CD4-positive, alpha-beta T cell (primary cell): ENCODE measurements around the gene NET1. TPM values are rescaled to one million over a fixed set of nuclear protein-coding genes. Genes with fewer than 3 reads are reported as not detected.

Source experiments
- ATAC-seq: fragments of 200-7000 bp; cut with Tn5 transposase; one replicate; pipeline ENCODE4 v1.10.0; 2022; ENCODE audit warnings: mild to moderate bottlenecking; ENCODE audit not compliant: poor library complexity
- CTCF ChIA-PET: fragments of 350-600 bp; sonication (Branson Sonifier 250); formaldehyde crosslinking; loops from one replicate; lab custom pipeline; 2021; ENCODE audit warnings: antibody characterized with exemption, inconsistent platforms; lab: Charles Lee
- POLR2A ChIA-PET: fragments of 350-600 bp; sonication (Branson Sonifier 250); formaldehyde crosslinking; loops from one replicate; lab custom pipeline; 2021; ENCODE audit warnings: antibody characterized with exemption, inconsistent platforms; lab: Charles Lee
- DNase-seq, 14 experiments: peaks; one replicate each; pipeline ENCODE4 v3.0.0-alpha.2; 2013 to 2020; ENCODE audit warnings: mixed read lengths in 2 of 14
- H3K27ac ChIP-seq, 2 donors: one replicate each; pipeline versions ENCODE4 v1.5.1 to v1.7.0; 2013; ENCODE audit warnings: low read length in 2 of 2, low read depth in 1 of 2, mild to moderate bottlenecking in 1 of 2
- H3K27me3 ChIP-seq, 2 experiments: 1 replicate in 1 of 2; 2 replicates in 1 of 2; pipeline versions ENCODE4 v1.6.1 to v1.7.0; 2013; ENCODE audit warnings: low read length in 2 of 2, control low read depth in 1 of 2, mild to moderate bottlenecking in 1 of 2, moderate library complexity in 1 of 2; ENCODE audit not compliant: insufficient read depth in 2 of 2, control insufficient read depth in 1 of 2
- H3K36me3 ChIP-seq: one replicate; pipeline ENCODE4 v1.6.1; 2013; ENCODE audit warnings: low read length, control low read depth; ENCODE audit not compliant: insufficient read depth
- H3K4me1 ChIP-seq: one replicate; pipeline ENCODE4 v1.6.1; 2013; ENCODE audit warnings: low read length, control low read depth; ENCODE audit not compliant: insufficient read depth
- H3K4me3 ChIP-seq: one replicate; pipeline ENCODE4 v1.5.1; 2013; ENCODE audit warnings: mild to moderate bottlenecking, low read length, moderate library complexity
- H3K9me3 ChIP-seq, 2 experiments: 1 replicate in 1 of 2; 2 replicates in 1 of 2; pipeline versions ENCODE4 v1.6.1 to v1.7.0; 2013; ENCODE audit warnings: low read length in 2 of 2, mild to moderate bottlenecking in 2 of 2, control low read depth in 1 of 2, moderate library complexity in 1 of 2; ENCODE audit not compliant: control insufficient read depth in 1 of 2, insufficient read depth in 1 of 2
- H3K27ac Mint-ChIP-seq: one replicate; pipeline ENCODE4 v1.8.0; 2020; ENCODE audit warnings: mixed read lengths
- H3K27me3 Mint-ChIP-seq: one replicate; pipeline ENCODE4 v1.8.0; 2021; ENCODE audit warnings: mixed read lengths
- H3K36me3 Mint-ChIP-seq: one replicate; pipeline ENCODE4 v1.8.0; 2021; ENCODE audit warnings: low read depth, mixed read lengths
- H3K4me1 Mint-ChIP-seq: one replicate; pipeline ENCODE4 v1.8.0; 2021; ENCODE audit warnings: low read depth, mixed read lengths
- H3K4me3 Mint-ChIP-seq: one replicate; pipeline ENCODE4 v1.8.0; 2020; ENCODE audit warnings: mild to moderate bottlenecking, mixed read lengths
- H3K9me3 Mint-ChIP-seq: one replicate; pipeline ENCODE4 v1.8.0; 2020; ENCODE audit warnings: mixed read lengths
- CTCF ChIP-seq: fragments of 200-600 bp; IDR thresholded peaks from one replicate; pipeline ENCODE4 v1.8.0; 2022; ENCODE audit warnings: antibody characterized with exemption, mild to moderate bottlenecking
- intact Hi-C, 2 experiments: fragments of 100-400 bp; cut with DNase I in 1 of 2; cut with micrococcal nuclease in 1 of 2; formaldehyde crosslinking; loops; one replicate each; pipeline versions ENCODE4 v1.15.1 to v1.9.0; 2023 to 2025; cut with DNase I, micrococcal nuclease
- total RNA-seq, 174 experiments: library from RNA in 2 of 174; stranded (reverse) in 2 of 174; gene quantifications; one replicate each; pipeline ENCODE4 v1.2.3 and lab custom pipeline; 2021 to 2026

The NET1 gene
- total RNA-seq, 2 experiments from 2014 or later: 29.0 to 30.5 TPM

DNA sequence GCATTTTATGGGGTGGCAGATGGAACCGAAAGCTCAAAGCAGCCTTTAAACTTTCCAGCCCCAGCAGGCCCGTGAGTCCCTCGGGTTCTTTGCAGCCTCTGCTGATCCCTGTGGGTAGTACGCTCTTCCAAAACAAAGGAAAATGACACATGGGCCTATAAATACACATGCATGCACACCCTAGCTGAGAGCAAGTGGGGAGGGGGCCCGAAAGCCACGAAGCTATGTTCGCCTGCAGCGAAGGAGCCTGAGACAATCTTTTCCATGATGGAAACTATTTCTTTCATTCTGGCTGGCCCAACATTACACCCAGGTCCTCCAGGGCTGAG, 54.8 kb downstream of the NET1 start:
- no peak for TF ChIP-seq CTCF
- Mint-ChIP-seq H3K9me3 (no peaks in the 10 kb centered on the region), H3K4me1 (no peaks in the 10 kb centered on the region), H3K27ac (no peak overlapping the region), H3K4me3 (no peak overlapping the region), H3K36me3 (no peaks in the 10 kb centered on the region), H3K27me3 (no peaks in the 10 kb centered on the region)
- ATAC-seq (no peak), DNase-seq (no peak)
- intact Hi-C loops: no loop called here
- Histone ChIP-seq H3K4me3 (no peak overlapping the region), H3K27me3 (no peaks in the 10 kb centered on the region), H3K9me3 (peaks cover 0 to 18% of the 10 kb centered on the region in 2 experiments), H3K4me1 (no peaks in the 10 kb centered on the region), H3K27ac (no peak overlapping the region), H3K36me3 (no peaks in the 10 kb centered on the region)
- ChIA-PET CTCF (no interaction called here), POLR2A (no interaction called here)

DNA sequence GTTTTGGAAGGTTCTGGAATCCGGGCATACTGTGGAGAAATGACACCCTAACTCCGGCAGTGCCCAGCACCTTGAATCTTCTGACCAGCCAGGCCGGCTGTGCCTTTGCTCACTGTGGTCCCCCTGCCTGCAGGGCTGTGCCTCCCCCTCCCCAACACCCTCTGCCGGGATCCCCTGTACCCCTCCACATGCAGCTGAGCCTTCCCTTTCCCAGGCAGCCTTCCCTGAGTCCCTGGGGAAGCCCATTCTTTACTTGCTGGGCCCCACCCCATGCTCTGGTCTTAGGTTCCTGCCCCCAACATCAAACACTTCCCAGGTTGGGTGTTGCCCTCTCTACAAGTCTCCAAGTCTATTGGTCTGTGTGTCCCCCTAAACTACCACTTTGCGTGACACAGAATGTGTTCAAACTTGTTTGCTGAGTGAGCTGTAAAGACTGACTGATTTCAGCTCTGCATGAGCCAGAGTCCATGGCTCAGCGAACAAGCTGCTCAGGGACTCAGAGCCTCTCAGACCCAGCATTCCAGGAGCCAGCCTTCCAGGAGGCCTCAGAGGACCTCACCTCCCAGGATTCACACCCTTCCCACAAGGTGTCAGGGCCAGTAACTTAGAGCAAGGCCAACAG, 55.4 kb downstream of the NET1 start:
- POLR2A ChIA-PET: no interaction called here

DNA sequence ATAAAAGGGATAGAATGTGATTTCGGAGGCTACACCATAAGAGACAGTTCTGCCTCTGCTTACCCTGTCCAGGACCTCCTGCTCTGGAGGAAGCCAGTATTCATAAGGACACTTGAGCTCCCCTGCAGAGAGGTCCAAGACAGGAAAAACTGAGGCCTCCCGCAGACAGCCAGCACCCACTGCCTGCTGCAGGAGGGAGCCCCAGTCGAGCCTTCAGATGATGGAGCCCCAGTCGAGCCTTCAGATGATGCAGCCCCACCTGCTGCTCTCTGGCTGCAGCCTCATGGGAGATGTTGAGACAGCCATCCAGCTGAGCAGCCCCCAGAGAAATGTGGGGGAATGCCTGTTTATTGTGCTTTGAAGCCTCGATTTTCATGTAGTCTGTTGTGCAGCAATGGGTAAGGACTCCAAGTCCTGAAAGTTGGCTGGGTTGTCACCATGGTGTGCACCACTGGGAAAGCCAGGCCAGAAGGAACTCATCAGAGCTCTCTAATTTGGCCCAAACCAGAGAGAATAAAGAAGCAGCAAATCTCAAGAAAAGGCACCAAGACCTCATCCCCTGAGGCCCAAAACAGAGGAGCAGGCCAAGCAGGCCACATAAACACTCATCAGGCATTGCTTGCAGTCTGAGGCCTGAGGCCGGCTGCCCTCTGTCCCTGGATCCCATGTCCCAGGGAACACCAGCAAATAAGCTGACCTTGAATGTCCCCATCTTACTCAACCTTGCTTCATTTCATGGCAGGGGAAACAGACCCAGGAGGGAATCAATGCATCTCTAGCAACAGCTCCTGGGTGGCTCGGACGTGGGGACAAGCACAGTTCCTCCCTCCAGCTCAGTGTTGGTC, 56.1 kb downstream of the NET1 start:
- H3K4me3 Mint-ChIP-seq: no peak overlapping the region
- H3K4me1 Mint-ChIP-seq: no peaks in the 10 kb centered on the region
- no peak for TF ChIP-seq CTCF
- Histone ChIP-seq H3K4me3 (no peak overlapping the region), H3K9me3 (peaks cover 0 to 18% of the 10 kb centered on the region in 2 experiments), H3K27me3 (no peaks in the 10 kb centered on the region), H3K36me3 (no peaks in the 10 kb centered on the region), H3K4me1 (no peaks in the 10 kb centered on the region), H3K27ac (no peak overlapping the region)
- ATAC-seq: no peak
- ChIA-PET CTCF (no interaction called here), POLR2A (no interaction called here)
- no peaks in the 10 kb centered on the region for H3K9me3 Mint-ChIP-seq
- no peaks in the 10 kb centered on the region for H3K27me3 Mint-ChIP-seq
- no peaks in the 10 kb centered on the region for H3K36me3 Mint-ChIP-seq
- DNase-seq: no peak
- no peak overlapping the region for H3K27ac Mint-ChIP-seq
- intact Hi-C loops: no loop called here

More for the DNA sequence above, 55.4 kb downstream of the NET1 start:
- CTCF ChIA-PET: no interaction called here
- Mint-ChIP-seq H3K4me1 (no peaks in the 10 kb centered on the region), H3K27me3 (no peaks in the 10 kb centered on the region), H3K27ac (no peak overlapping the region), H3K9me3 (no peaks in the 10 kb centered on the region), H3K4me3 (no peak overlapping the region), H3K36me3 (no peaks in the 10 kb centered on the region)
- TF ChIP-seq CTCF: no peak
- intact Hi-C loops: no loop called here
- H3K4me3 ChIP-seq: no peak overlapping the region
- H3K27ac ChIP-seq: no peak overlapping the region
- ATAC-seq (no peak), DNase-seq (no peak)
- no peaks in the 10 kb centered on the region for H3K36me3 ChIP-seq
- peaks cover 0 to 18% of the 10 kb centered on the region in 2 experiments for H3K9me3 ChIP-seq
- H3K4me1 ChIP-seq: no peaks in the 10 kb centered on the region
- H3K27me3 ChIP-seq: no peaks in the 10 kb centered on the region
